ENCODE data around the gene OSBPL9. TPM values are rescaled to one million over a fixed set of nuclear protein-coding genes. Genes with fewer than 3 reads are reported as not detected.

The OSBPL9 gene
- total RNA-seq, 1 donor from 2014 or later: 88.3 TPM

DNA sequence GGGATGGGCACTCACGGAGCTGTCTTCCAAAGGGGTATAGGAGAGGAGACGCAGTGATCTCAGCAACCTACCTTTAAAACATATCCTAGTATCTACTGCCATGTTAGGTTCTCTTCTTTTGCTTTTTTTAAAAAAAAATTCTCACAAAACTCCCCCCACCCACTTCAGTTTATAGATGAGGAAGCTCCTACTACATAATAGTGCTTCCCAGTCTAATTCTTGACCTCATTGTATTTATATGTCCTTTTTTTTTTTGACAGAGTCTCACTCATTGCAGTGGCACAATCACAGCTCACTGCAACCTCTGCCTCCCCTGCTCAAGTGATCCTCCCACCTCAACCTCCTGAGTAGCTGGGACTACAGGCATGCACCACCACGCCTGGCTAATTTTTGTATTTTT, 99.9 kb downstream of the OSBPL9 start:
- no peaks in the 10 kb centered on the region for H3K27me3 Mint-ChIP-seq
- DNase-seq (ENCODE audit: extremely low spot score, unreplicated experiment): no peak
- no peak overlapping the region for H3K27ac Mint-ChIP-seq
- H3K9me3 Mint-ChIP-seq: no peaks in the 10 kb centered on the region
- no peak overlapping the region for H3K4me3 Mint-ChIP-seq
- TF ChIP-seq, protein P1, sequence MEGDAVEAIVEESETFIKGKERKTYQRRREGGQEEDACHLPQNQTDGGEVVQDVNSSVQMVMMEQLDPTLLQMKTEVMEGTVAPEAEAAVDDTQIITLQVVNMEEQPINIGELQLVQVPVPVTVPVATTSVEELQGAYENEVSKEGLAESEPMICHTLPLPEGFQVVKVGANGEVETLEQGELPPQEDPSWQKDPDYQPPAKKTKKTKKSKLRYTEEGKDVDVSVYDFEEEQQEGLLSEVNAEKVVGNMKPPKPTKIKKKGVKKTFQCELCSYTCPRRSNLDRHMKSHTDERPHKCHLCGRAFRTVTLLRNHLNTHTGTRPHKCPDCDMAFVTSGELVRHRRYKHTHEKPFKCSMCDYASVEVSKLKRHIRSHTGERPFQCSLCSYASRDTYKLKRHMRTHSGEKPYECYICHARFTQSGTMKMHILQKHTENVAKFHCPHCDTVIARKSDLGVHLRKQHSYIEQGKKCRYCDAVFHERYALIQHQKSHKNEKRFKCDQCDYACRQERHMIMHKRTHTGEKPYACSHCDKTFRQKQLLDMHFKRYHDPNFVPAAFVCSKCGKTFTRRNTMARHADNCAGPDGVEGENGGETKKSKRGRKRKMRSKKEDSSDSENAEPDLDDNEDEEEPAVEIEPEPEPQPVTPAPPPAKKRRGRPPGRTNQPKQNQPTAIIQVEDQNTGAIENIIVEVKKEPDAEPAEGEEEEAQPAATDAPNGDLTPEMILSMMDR (conservative IDR thresholded peaks at IDR 0.05): no peak
- no peaks in the 10 kb centered on the region for H3K4me1 Mint-ChIP-seq (ENCODE audit: unreplicated experiment)
- H3K36me3 Mint-ChIP-seq: peaks cover 23% of the 10 kb centered on the region

DNA sequence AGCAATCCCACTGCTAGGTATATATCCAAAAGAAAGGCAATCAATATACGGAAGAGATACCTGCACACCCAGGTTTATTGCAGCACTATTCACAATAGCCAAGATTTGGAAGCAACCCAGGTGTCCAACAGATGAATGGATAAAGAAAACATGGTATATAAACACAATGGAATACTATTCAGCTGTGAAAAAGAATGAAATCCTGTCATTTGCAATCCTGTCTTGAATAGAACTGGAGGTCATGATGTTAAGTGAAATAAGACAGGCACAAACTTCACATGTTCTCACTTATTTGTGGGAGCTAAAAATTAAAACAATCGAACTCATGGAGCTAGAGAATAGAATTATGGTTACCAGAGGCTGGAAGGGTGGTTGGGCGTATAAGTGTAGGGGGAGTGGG, 101.0 kb downstream of the OSBPL9 start:
- peaks cover 23% of the 10 kb centered on the region for H3K36me3 Mint-ChIP-seq
- H3K9me3 Mint-ChIP-seq: no peaks in the 10 kb centered on the region
- TF ChIP-seq, protein P1 (conservative IDR thresholded peaks at IDR 0.05): no peak
- no peaks in the 10 kb centered on the region for H3K27me3 Mint-ChIP-seq
- no peak overlapping the region for H3K27ac Mint-ChIP-seq
- H3K4me1 Mint-ChIP-seq (ENCODE audit: unreplicated experiment): no peaks in the 10 kb centered on the region
- H3K4me3 Mint-ChIP-seq: no peak overlapping the region
- DNase-seq (ENCODE audit: extremely low spot score, unreplicated experiment): no peak

DNA sequence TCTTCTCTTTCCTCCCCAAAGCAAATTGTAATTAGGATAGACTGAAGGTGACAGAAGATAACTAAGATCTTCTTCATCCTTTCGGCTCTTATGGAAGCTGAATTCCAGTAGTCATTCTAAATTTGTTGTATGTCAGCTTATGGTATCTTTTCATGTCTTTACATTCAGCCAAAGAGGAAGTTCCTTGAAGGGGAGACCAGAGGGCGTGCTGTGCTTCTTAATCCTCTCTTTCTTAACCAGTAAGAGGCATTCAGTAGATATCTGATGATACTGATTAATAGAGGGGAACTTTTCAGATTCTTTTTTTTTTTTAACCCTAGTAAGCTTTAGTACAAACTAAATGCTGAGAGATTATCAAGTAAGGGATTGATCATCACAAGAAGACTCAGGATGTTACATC, 102.3 kb downstream of the OSBPL9 start:
- Mint-ChIP-seq H3K9me3 (no peaks in the 10 kb centered on the region), H3K4me3 (no peak overlapping the region), H3K4me1 (ENCODE audit: unreplicated experiment) (no peaks in the 10 kb centered on the region), H3K27ac (no peak overlapping the region), H3K36me3 (peaks cover 23% of the 10 kb centered on the region), H3K27me3 (no peaks in the 10 kb centered on the region)
- DNase-seq (ENCODE audit: extremely low spot score, unreplicated experiment): no peak
- TF ChIP-seq, protein P1 (conservative IDR thresholded peaks at IDR 0.05): no peak

DNA sequence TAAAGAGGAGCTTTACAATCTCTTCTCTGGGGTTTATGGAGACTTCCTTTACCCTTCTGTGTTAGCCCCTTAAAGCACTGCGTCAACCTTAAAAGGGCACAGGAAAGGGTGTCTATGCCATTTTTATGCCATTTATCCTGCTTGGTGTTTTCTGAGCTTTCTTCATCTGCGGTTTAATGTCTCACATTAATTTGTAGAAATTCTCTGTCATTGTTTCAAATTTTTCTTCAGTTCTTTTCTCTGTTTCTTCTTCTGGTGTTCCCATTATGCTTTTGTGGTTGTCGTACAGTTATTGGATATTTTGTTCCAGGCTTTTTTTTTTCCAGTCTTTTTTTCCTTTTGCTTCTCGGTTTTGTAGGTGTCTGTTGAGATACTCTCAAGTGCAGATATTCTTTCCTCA, 107.9 kb downstream of the OSBPL9 start:
- TF ChIP-seq, protein P1 (conservative IDR thresholded peaks at IDR 0.05): no peak
- H3K27me3 Mint-ChIP-seq: no peaks in the 10 kb centered on the region
- peaks cover 3% of the 10 kb centered on the region for H3K36me3 Mint-ChIP-seq

DNA sequence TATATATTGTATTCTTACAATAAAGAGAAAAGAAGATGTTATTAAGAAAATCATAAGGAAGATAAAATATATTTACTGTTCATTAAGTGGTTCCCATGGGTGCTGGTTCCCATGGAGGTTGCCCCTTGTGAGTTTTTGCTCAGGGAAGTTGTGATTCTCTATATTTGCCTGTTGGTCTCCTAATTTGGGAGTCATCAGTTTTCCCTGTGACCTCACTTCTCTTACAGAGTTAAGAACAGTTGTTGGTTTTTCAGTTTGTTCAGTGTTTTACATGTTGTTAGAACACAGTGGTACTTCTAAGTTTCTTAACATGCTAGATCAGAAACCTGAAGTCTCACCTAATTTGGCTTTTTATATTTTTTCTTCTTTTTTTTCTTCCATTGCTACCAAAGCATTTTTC, 109.2 kb downstream of the OSBPL9 start:
- DNase-seq (ENCODE audit: extremely low spot score, unreplicated experiment): no peak
- no peaks in the 10 kb centered on the region for H3K27me3 Mint-ChIP-seq
- no peaks in the 10 kb centered on the region for H3K9me3 Mint-ChIP-seq
- no peak overlapping the region for H3K4me3 Mint-ChIP-seq
- H3K36me3 Mint-ChIP-seq: no peaks in the 10 kb centered on the region
- H3K4me1 Mint-ChIP-seq (ENCODE audit: unreplicated experiment): peaks cover 10% of the 10 kb centered on the region
- H3K27ac Mint-ChIP-seq: no peak overlapping the region
- TF ChIP-seq, protein P1 (conservative IDR thresholded peaks at IDR 0.05): no peak

More for the DNA sequence above, 107.9 kb downstream of the OSBPL9 start:
- H3K27ac Mint-ChIP-seq: no peak overlapping the region
- H3K4me3 Mint-ChIP-seq: no peak overlapping the region
- H3K4me1 Mint-ChIP-seq (ENCODE audit: unreplicated experiment): peaks cover 10% of the 10 kb centered on the region
- DNase-seq (ENCODE audit: extremely low spot score, unreplicated experiment): no peak
- H3K9me3 Mint-ChIP-seq: no peaks in the 10 kb centered on the region

All from type B pancreatic cell (in vitro differentiated cells).